ENCODE results near the gene ACAP3. TPM values are rescaled to one million over a fixed set of nuclear protein-coding genes. Genes with fewer than 3 reads are reported as not detected.

Gene ACAP3
- total RNA-seq, 6 experiments from 2014 or later, result 39.4 to 50.8 (median 42.6) TPM

GRCh38 chr1:1306070-1306660 lies 1.6 kb downstream of the ACAP3 start:
- H3K4me3 Mint-ChIP-seq, result peak overlapping the region; percentile 94
- H3K9me3 Mint-ChIP-seq, result no peaks in the 10 kb centered on the region
- H3K27ac Mint-ChIP-seq, result peak overlapping the region; percentile 87
- H3K4me1 Mint-ChIP-seq (ENCODE audit: low read depth), result peaks cover 26% of the 10 kb centered on the region
- peak; percentile 29; the same call in 1 of the 2 replicates for TF ChIP-seq CTCF (IDR thresholded peaks at IDR 0.05)
- no peaks in the 10 kb centered on the region for H3K36me3 Mint-ChIP-seq (ENCODE audit: low read depth)
- peaks cover 1% of the 10 kb centered on the region for H3K27me3 Mint-ChIP-seq (ENCODE audit: insufficient read depth)
- no peak for DNase-seq

GRCh38 chr1:1305300-1306069 lies 2.2 kb downstream of the ACAP3 start:
- peaks cover 26% of the 10 kb centered on the region for H3K4me1 Mint-ChIP-seq (ENCODE audit: low read depth)
- peaks cover 1% of the 10 kb centered on the region for H3K27me3 Mint-ChIP-seq (ENCODE audit: insufficient read depth)
- no peaks in the 10 kb centered on the region for H3K36me3 Mint-ChIP-seq (ENCODE audit: low read depth)
- no peaks in the 10 kb centered on the region for H3K9me3 Mint-ChIP-seq
- peak; percentile 62 for DNase-seq
- peak overlapping the region; percentile 94 for H3K4me3 Mint-ChIP-seq
- peak overlapping the region; percentile 87 for H3K27ac Mint-ChIP-seq
- TF ChIP-seq CTCF (IDR thresholded peaks at IDR 0.05), result peak; percentile 31; the same call in 1 of the 2 replicates

GRCh38 chr1:1304331-1305299 lies 3.1 kb downstream of the ACAP3 start:
- Mint-ChIP-seq H3K4me3 (peak overlapping the region; percentile 94), H3K27ac (peak overlapping the region; percentile 87), H3K27me3 (ENCODE audit: insufficient read depth) (peaks cover 3% of the 10 kb centered on the region), H3K9me3 (no peaks in the 10 kb centered on the region), H3K36me3 (ENCODE audit: low read depth) (no peaks in the 10 kb centered on the region), H3K4me1 (ENCODE audit: low read depth) (peaks cover 26% of the 10 kb centered on the region)
- peak; percentile 74 for DNase-seq
- 0 out of 2 replicates have a peak, but pooled peaks have one; percentile 9 for TF ChIP-seq CTCF (IDR thresholded peaks at IDR 0.05)

GRCh38 chr1:1303736-1304135 lies 4.0 kb downstream of the ACAP3 start:
- H3K4me3 Mint-ChIP-seq, result no peak overlapping the region
- peaks cover 26% of the 10 kb centered on the region for H3K4me1 Mint-ChIP-seq (ENCODE audit: low read depth)
- no peaks in the 10 kb centered on the region for H3K9me3 Mint-ChIP-seq
- no peaks in the 10 kb centered on the region for H3K36me3 Mint-ChIP-seq (ENCODE audit: low read depth)
- H3K27me3 Mint-ChIP-seq (ENCODE audit: insufficient read depth), result peaks cover 3% of the 10 kb centered on the region
- TF ChIP-seq CTCF (IDR thresholded peaks at IDR 0.05), result no peak
- no peak for DNase-seq
- H3K27ac Mint-ChIP-seq, result 0 out of 2 replicates have a peak overlapping the region, but pooled peaks have one; percentile 7

- DNase-seq, result no peak
- Mint-ChIP-seq H3K36me3 (ENCODE audit: low read depth) (no peaks in the 10 kb centered on the region), H3K27ac (no peak overlapping the region), H3K4me1 (ENCODE audit: low read depth) (peaks cover 26% of the 10 kb centered on the region), H3K27me3 (ENCODE audit: insufficient read depth) (peaks cover 3% of the 10 kb centered on the region), H3K4me3 (no peak overlapping the region), H3K9me3 (no peaks in the 10 kb centered on the region)
- TF ChIP-seq CTCF (IDR thresholded peaks at IDR 0.05), result no peak
These were observed 4.7 kb downstream of the ACAP3 start for GRCh38 chr1:1302951-1303509.
